Measurements from ENCODE around the gene EFS. TPM values are rescaled to one million over a fixed set of nuclear protein-coding genes. Genes with fewer than 3 reads are reported as not detected.

Gene EFS
- total RNA-seq, 1 experiment from 2014 or later: 0.14 TPM

GRCh38 chr14:23355871-23356435 lies 9.0 kb downstream of the EFS start:
- ChIA-PET CTCF (no interaction called here), POLR2A (no interaction called here)
- Mint-ChIP-seq H3K27me3 (ENCODE audit: insufficient read depth, unreplicated experiment) (peaks cover 14% of the 10 kb centered on the region), H3K27ac (ENCODE audit: unreplicated experiment) (no peak overlapping the region), H3K4me3 (ENCODE audit: unreplicated experiment) (no peak overlapping the region), H3K36me3 (ENCODE audit: insufficient read depth, unreplicated experiment) (no peaks in the 10 kb centered on the region), H3K9me3 (ENCODE audit: unreplicated experiment) (no peaks in the 10 kb centered on the region), H3K4me1 (ENCODE audit: low read depth, unreplicated experiment) (peaks cover 6% of the 10 kb centered on the region)
- TF ChIP-seq CTCF (IDR thresholded peaks at IDR 0.05; ENCODE audit: insufficient read depth in 1 of 2, low read depth in 1 of 2, low read length in 1 of 2, severe bottlenecking in 1 of 2, unreplicated experiment in 1 of 2): no peak
- H3K9me3 ChIP-seq: no peaks in the 10 kb centered on the region
- no peak overlapping the region for H3K4me3 ChIP-seq (ENCODE audit: low read depth, low read length)
- H3K36me3 ChIP-seq (ENCODE audit: control insufficient read depth, insufficient read depth, low read length): no peaks in the 10 kb centered on the region
- no TSS peak for BruUV-seq (replicated peaks)
- H3K4me1 ChIP-seq: 0 out of 2 replicates have a peak, but pooled peaks cover 3% of the 10 kb centered on the region
- DNase-seq: no peak
- no peaks in the 10 kb centered on the region for H3K27me3 ChIP-seq (replicated peaks; ENCODE audit: control insufficient read depth, insufficient read depth, low read length)
- intact Hi-C loops (cut with micrococcal nuclease; ENCODE audit: unreplicated experiment): no loop called here

GRCh38 chr14:23354990-23355389 lies 10.0 kb downstream of the EFS start:
- TF ChIP-seq CTCF (IDR thresholded peaks at IDR 0.05; ENCODE audit: insufficient read depth in 1 of 2, low read depth in 1 of 2, low read length in 1 of 2, severe bottlenecking in 1 of 2, unreplicated experiment in 1 of 2): no peak
- no TSS peak for BruUV-seq (replicated peaks)
- Mint-ChIP-seq H3K4me3 (ENCODE audit: unreplicated experiment) (no peak overlapping the region), H3K27me3 (ENCODE audit: insufficient read depth, unreplicated experiment) (peaks cover 17% of the 10 kb centered on the region), H3K27ac (ENCODE audit: unreplicated experiment) (no peak overlapping the region), H3K9me3 (ENCODE audit: unreplicated experiment) (no peaks in the 10 kb centered on the region), H3K36me3 (ENCODE audit: insufficient read depth, unreplicated experiment) (no peaks in the 10 kb centered on the region), H3K4me1 (ENCODE audit: low read depth, unreplicated experiment) (peaks cover 6% of the 10 kb centered on the region)
- ChIA-PET POLR2A (no interaction called here), CTCF (no interaction called here)
- 0 out of 2 replicates have a peak, but pooled peaks cover 3% of the 10 kb centered on the region for H3K4me1 ChIP-seq
- intact Hi-C loops (cut with micrococcal nuclease; ENCODE audit: unreplicated experiment): no loop called here
- DNase-seq: no peak
- H3K36me3 ChIP-seq (ENCODE audit: control insufficient read depth, insufficient read depth, low read length): no peaks in the 10 kb centered on the region
- no peak overlapping the region for H3K4me3 ChIP-seq (ENCODE audit: low read depth, low read length)
- no peaks in the 10 kb centered on the region for H3K27me3 ChIP-seq (replicated peaks; ENCODE audit: control insufficient read depth, insufficient read depth, low read length)
- H3K9me3 ChIP-seq: no peaks in the 10 kb centered on the region

GRCh38 chr14:23353433-23353780 lies 11.6 kb downstream of the EFS start:
- Mint-ChIP-seq H3K4me3 (ENCODE audit: unreplicated experiment) (peak overlapping the region; percentile 71), H3K27ac (ENCODE audit: unreplicated experiment) (no peak overlapping the region), H3K9me3 (ENCODE audit: unreplicated experiment) (no peaks in the 10 kb centered on the region), H3K36me3 (ENCODE audit: insufficient read depth, unreplicated experiment) (no peaks in the 10 kb centered on the region), H3K4me1 (ENCODE audit: low read depth, unreplicated experiment) (peaks cover 6% of the 10 kb centered on the region), H3K27me3 (ENCODE audit: insufficient read depth, unreplicated experiment) (peaks cover 17% of the 10 kb centered on the region)
- ChIA-PET POLR2A (no interaction called here), CTCF (interaction anchor here (0.6 to 1.2 kb wide), 3 partner anchors 19 to 32 kb away, joined by 3 to 6 read pairs (median 3); partner anchors contain the start of gene PABPN1)
- no TSS peak for BruUV-seq (replicated peaks)
- no peak for DNase-seq
- H3K9me3 ChIP-seq: no peaks in the 10 kb centered on the region
- intact Hi-C loops (cut with micrococcal nuclease; ENCODE audit: unreplicated experiment): loop anchor here (2.0 kb wide), 1 partner anchor 27 kb away; no protein-coding TSS in a partner anchor
- H3K4me3 ChIP-seq (ENCODE audit: low read depth, low read length): 0 out of 2 replicates have a peak overlapping the region, but pooled peaks have one; percentile 53
- TF ChIP-seq CTCF (IDR thresholded peaks at IDR 0.05; ENCODE audit: insufficient read depth in 1 of 2, low read depth in 1 of 2, low read length in 1 of 2, severe bottlenecking in 1 of 2, unreplicated experiment in 1 of 2): no peak
- H3K4me1 ChIP-seq: 0 out of 2 replicates have a peak, but pooled peaks cover 3% of the 10 kb centered on the region
- no peaks in the 10 kb centered on the region for H3K36me3 ChIP-seq (ENCODE audit: control insufficient read depth, insufficient read depth, low read length)
- no peaks in the 10 kb centered on the region for H3K27me3 ChIP-seq (replicated peaks; ENCODE audit: control insufficient read depth, insufficient read depth, low read length)
